ENCODE measurements around the gene DUSP10.

DUSP10 gene

GRCh38 chr1:221728037-221728505 is 13.8 kb downstream of the DUSP10 start:
- no peak for DNase-seq

DNA sequence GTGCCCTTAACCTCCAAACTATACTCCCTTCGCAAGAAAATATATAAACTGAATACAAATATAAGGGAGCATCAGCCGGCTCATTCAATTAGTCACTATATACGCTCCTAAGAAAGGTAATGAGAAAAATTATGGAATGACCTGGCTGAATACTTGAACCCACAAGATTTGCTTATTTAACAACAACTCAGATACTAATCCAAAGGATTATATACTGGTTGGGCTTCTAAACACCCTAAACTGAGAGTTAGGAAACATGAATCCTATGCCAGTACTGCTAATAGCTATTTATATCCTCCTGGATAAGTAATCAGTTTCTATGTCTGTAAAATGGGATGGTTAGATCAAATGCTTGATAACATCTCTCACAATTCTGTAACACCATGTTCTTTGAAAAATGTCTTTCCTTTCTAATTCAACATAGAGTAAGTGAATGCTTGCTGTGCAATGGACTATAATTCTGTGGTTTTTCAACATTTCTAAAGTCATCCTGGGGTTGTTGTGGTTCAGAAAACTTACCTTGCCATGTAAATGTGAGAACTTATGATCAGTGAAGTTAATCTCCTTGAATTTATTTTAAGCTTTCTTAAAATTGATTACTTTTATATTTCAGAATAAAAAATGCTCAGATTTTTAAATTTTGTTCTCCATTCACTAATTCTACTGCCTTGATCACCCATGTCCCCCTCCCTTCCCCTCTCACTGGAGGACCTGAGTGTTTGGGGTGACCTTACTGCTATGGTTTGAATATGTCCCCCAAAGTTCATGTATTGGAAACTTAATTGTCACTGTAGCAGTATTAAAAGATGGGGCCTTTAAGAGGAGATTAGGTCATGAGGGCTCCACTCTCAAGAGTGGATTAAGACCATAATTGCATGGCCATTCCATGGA is 14.5 kb downstream of the DUSP10 start:
- no peak for DNase-seq

- no peak for DNase-seq
Observed at GRCh38 chr1:221725735-221726672, 15.9 kb downstream of the DUSP10 start.

DNA sequence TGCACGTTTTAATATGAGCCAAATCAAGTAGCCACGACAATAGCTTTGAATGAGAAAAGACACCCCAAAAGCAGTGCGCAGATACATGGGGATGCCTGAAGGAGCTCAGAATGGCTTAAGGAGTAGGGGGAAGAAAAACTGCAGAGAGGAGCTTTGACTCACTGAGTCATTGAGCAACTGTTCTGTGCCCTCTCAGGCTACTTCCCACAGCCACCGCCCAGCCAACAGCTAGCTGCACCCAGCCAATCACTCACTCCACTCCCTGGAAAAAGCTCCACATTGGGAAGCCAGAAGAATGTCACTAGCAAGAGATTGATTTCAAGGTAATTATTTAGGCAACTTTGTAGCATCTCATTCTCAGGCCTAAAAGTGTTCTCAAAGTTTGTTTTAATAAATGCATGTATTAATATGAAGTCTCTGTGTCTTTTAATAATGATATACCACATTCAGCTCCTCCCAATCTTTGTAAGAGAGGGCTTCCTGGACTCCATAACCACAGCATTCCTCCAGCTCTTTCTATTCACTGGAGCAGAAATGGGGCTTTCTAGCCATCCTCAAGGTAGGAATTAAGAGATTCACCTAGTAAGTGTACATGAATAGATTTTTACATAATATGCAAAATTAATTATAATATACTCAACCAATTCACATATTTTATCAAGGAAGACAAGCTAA is 16.8 kb downstream of the DUSP10 start:
- no peak for DNase-seq

DNA sequence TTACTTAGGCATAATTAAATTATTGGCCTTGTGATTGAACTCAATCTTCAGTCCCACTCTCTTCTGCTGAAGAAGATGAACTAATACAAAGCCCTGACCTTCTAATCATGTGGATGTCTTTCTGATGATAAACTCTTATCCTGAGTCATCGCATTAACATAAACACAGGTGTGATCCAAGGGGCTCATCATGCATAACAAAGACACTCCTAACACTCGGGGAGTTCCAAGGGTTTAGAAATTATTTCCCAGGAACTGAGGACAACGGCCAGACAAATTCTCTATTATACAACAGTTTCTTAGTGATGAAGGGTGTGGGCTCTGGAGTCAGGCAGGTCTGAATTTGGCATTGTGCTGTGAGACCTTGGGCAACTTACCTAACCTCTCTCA is 18.0 kb downstream of the DUSP10 start:
- DNase-seq: no peak

DNA sequence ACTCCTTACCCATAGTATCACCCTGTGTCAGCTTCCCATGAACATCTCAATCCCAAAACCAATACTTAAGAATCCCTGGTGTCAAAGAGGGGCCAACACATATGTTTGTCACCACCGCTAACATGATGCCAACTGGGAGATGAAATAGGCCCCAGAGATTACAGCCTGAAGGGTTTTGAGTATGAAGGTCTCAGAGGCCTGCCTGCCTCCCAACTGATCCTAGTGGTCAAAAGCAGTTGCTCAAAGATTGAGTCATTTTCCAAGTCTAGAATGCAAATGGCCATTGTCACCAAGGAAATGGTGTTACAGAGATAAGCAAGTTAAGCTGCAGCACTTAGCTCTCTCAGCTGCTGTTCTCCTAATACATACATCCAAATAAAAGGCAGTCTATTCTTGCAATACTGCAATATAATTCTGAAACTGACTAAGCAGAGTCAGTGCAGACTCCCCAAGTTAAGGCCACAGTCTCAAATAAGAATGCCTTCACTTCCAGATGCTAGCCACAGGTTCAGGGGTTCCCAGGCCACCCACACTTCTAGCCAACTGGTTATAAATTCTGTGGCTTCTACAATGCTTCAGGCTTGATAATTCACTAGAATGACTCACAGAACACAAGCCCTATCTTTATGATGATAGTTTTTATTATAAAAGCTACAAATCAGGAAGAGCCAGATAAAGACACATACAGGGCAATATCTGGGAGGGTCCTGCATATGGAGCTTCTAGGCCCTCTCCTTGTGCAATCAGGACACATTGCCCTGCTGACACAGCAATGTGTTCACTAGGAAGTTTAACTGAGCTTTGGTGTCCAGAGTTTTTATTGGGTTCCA is 18.7 kb downstream of the DUSP10 start:
- DNase-seq: no peak

DNA sequence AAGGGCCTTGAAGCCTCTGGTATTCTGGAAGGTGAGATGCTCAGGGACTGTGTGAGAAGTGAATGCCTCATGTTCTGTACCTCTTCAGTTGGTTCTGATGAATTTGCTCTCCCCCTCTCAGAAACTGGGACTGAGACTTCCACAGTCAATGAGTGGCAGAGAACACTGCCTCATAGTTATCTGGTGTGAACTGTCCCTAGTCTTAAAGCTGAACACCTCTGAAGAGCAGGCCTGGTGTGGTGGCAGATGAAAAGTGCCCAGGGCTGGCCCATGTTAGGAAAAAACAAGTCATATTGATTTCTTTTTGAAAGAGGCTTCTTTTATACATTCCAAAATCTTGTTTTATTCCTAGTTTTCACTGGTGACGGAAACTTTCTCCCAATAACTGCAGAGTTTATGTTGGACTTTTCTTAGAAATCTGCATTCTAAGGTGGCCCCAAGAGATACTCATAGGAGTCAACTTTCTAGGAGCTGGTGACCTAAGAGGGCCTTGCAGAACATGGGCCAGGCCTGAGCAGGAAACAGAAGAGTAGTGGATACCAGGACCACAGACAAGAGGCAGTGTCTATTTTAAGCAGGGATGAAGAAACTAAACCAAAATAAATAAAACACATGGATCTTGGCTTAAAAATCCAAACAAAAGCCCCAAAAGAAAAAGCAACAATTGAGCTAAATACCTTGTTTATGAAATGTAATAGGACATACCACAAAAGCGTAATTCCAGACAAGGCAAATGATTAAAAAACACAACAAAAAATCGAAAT is 19.5 kb downstream of the DUSP10 start:
- no peak for DNase-seq

- DNase-seq: no peak
Observed at GRCh38 chr1:221720545-221720944, 21.3 kb downstream of the DUSP10 start.

- no peak for DNase-seq
Observed at GRCh38 chr1:221719987-221720386, 21.9 kb downstream of the DUSP10 start.

DNA sequence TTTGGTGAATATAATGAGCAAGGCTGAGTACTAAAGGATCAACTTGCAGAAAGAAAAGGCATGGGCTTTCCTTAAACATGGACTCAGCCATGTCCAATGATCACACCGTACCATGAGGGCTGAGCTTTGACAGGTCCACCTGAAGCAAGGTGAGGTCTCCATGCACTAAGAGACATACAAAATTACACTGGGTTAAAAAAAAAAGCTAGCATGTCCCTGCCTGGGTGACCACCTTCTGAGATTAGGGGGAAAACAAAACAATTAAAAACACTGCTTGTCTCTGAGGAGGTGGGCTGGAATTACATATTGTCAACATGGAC is 22.7 kb downstream of the DUSP10 start:
- DNase-seq: no peak

GRCh38 chr1:221718381-221719277 is 23.3 kb downstream of the DUSP10 start:
- peak; percentile 80 for DNase-seq

- no peak for DNase-seq
Observed at GRCh38 chr1:221717485-221717853, 24.4 kb downstream of the DUSP10 start.

GRCh38 chr1:221716713-221717484 is 25.0 kb downstream of the DUSP10 start:
- DNase-seq: no peak

- DNase-seq: no peak
Observed at GRCh38 chr1:221715321-221716169, 26.3 kb downstream of the DUSP10 start.

- DNase-seq: no peak
Observed at GRCh38 chr1:221714227-221715152, 27.4 kb downstream of the DUSP10 start.

DNA sequence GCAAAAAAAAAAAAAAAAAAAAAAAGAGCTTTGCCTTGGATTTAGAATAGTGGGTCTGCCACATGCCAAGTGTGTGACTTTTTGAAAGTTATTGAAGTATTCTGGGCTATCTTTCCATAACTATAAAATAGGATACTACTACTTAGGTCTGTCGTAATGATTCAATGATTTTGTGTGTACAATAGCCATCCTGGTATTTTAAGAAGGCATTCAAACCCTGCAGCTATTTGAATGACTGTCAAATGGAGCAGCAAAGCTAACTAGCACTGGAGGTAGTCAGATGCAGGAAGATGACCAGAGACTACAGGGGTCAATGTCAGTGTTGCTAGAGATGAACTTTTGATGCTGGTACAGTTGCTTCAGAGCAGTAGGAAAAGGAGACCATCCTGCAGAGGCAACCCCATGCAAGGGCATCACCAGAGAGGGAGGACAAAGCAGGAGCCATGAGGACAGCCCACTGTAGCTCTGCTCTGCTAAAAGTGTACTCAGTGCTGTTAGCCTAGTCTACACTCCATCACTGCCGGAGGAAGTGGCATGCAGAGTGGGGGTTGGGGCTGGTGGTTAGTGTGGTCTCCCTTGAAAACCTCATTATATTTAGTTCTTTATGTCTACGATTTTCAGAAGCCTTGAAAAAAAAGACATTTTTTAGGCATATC is 29.0 kb downstream of the DUSP10 start:
- DNase-seq: no peak

- peak; percentile 29 for DNase-seq
Observed at GRCh38 chr1:221712198-221712684, 29.6 kb downstream of the DUSP10 start.
